A549 (cell line): ENCODE results near the gene GPI. TPM values are rescaled to one million over a fixed set of nuclear protein-coding genes. Genes with fewer than 3 reads are reported as not detected.
A peak's percentile ranks its signal among the peaks of the same experiment; 100 is the strongest.

Experiments
- ATAC-seq, 2 experiments: fragments of 200-7000 bp in 1 of 2; fragments of >200 bp in 1 of 2; cut with Nextera tagmentation in 1 of 2; cut with Tn5 transposase in 1 of 2; 3 replicates each; pipeline versions ENCODE4 v1.8.0 to v1.9.1; 2018 to 2020; ENCODE audit warnings: mild to moderate bottlenecking in 1 of 2, moderate library complexity in 1 of 2
- CTCF ChIA-PET: fragments of 300-600 bp; sonication (Branson Sonifier 250); formaldehyde crosslinking; extraction: SDS; loops from one replicate; lab custom pipeline; 2021; ENCODE audit warnings: antibody characterized with exemption, inconsistent platforms; lab: Yijun Ruan, JAX
- POLR2A ChIA-PET: fragments of 350-600 bp; formaldehyde crosslinking; extraction: SDS; loops from one replicate; lab custom pipeline; 2021; ENCODE audit warnings: antibody characterized with exemption, inconsistent platforms; lab: Yijun Ruan, JAX
- DNase-seq, 2 experiments: peaks; one replicate each; pipeline versions ENCODE4 v3.0.0 to v3.0.0-alpha.2; 2011 to 2016; ENCODE audit warnings: low read depth in 1 of 2, low spot score in 1 of 2
- FAIRE-seq: peaks from 2 replicates; lab custom pipeline; 2011; peaks lifted over from hg19 to GRCh38; lab: Jason Lieb, UNC
- H3K27ac ChIP-seq, 2 experiments: fragments of >200 bp; sonication (Bioruptor Twin); formaldehyde crosslinking; 3 replicates each; pipeline ENCODE4 v1.5.1; 2016 to 2017
- H3K4me1 ChIP-seq: fragments of >200 bp; sonication (Bioruptor Twin); formaldehyde crosslinking; 3 replicates; pipeline ENCODE4 v1.6.1; 2016
- H3K4me2 ChIP-seq: fragments of >200 bp; sonication (Bioruptor Twin); formaldehyde crosslinking; 3 replicates; pipeline ENCODE4 v1.6.1; 2016
- H3K4me3 ChIP-seq: fragments of >200 bp; sonication (Bioruptor Twin); formaldehyde crosslinking; 3 replicates; pipeline ENCODE4 v1.5.1; 2016
- H3K9me3 ChIP-seq: fragments of >200 bp; sonication (Bioruptor Twin); formaldehyde crosslinking; 3 replicates; pipeline ENCODE4 v1.6.1; 2016
- ATOH8 ChIP-seq: fragments of 250-450 bp; sonication (Bioruptor Pico); IDR thresholded peaks from 2 replicates; pipeline ENCODE4 v1.5.0; 2020; ENCODE audit warnings: low read depth, mild to moderate bottlenecking, moderate library complexity
- CBX2 ChIP-seq: fragments of 200-600 bp; sonication (generic); IDR thresholded peaks from 2 replicates; pipeline ENCODE4 v1.6.1; 2016; ENCODE audit warnings: low read depth, mild to moderate bottlenecking, borderline replicate concordance
- CBX8 ChIP-seq: fragments of 200-600 bp; sonication (generic); IDR thresholded peaks from 2 replicates; pipeline ENCODE4 v1.6.1; 2016
- CTCF ChIP-seq: fragments of >200 bp; sonication (Bioruptor Twin); formaldehyde crosslinking; IDR thresholded peaks from 3 replicates; pipeline ENCODE4 v1.5.1; 2016
- E2F6 ChIP-seq: IDR thresholded peaks from 2 replicates; pipeline ENCODE4 v1.6.1; 2012; ENCODE audit warnings: low read depth, borderline replicate concordance
- EHF ChIP-seq: fragments of 250-450 bp; sonication (Bioruptor Pico); IDR thresholded peaks from 2 replicates; pipeline ENCODE4 v1.5.0; 2020; ENCODE audit warnings: mild to moderate bottlenecking
- EHMT2 ChIP-seq: fragments of 200-600 bp; sonication (generic); IDR thresholded peaks from 2 replicates; pipeline ENCODE4 v1.6.1; 2016; ENCODE audit warnings: antibody characterized with exemption, low read depth, mild to moderate bottlenecking, moderate library complexity
- ELK1 ChIP-seq: fragments of 150-350 bp; IDR thresholded peaks from 2 replicates; pipeline ENCODE4 v1.6.1; 2014; ENCODE audit warnings: low read depth, mild to moderate bottlenecking, low read length
- EP300 ChIP-seq, 2 experiments: fragments of >200 bp; sonication (Bioruptor Twin); formaldehyde crosslinking; IDR thresholded peaks; 2 replicates in 1 of 2; 3 replicates in 1 of 2; pipeline ENCODE4 v1.6.1; 2016 to 2017
- ESRRA ChIP-seq: fragments of 150-350 bp; IDR thresholded peaks from 2 replicates; pipeline ENCODE4 v1.6.1; 2014; ENCODE audit warnings: mild to moderate bottlenecking, low read length, borderline replicate concordance
- FOSB ChIP-seq: fragments of 250-450 bp; sonication (Bioruptor Pico); IDR thresholded peaks from 2 replicates; pipeline ENCODE4 v1.5.0; 2020; ENCODE audit warnings: mild to moderate bottlenecking, moderate library complexity
- GATA3 ChIP-seq: IDR thresholded peaks from 2 replicates; pipeline ENCODE4 v1.6.1; 2012; ENCODE audit warnings: borderline replicate concordance
- HEYL ChIP-seq: fragments of 250-450 bp; sonication (Bioruptor Pico); IDR thresholded peaks from 2 replicates; pipeline ENCODE4 v1.8.0; 2021; ENCODE audit warnings: mild to moderate bottlenecking, moderate library complexity
- HMGXB4 ChIP-seq: fragments of 250-450 bp; sonication (Bioruptor Pico); IDR thresholded peaks from 2 replicates; pipeline ENCODE4 v1.5.0; 2021; ENCODE audit warnings: mild to moderate bottlenecking, moderate library complexity, borderline replicate concordance
- HOXB5 ChIP-seq: fragments of 250-450 bp; sonication (Bioruptor Pico); IDR thresholded peaks from 2 replicates; pipeline ENCODE4 v1.5.0; 2020; ENCODE audit warnings: mild to moderate bottlenecking, moderate library complexity
- JUNB ChIP-seq: fragments of >200 bp; sonication (Bioruptor Twin); formaldehyde crosslinking; IDR thresholded peaks from 2 replicates; pipeline ENCODE4 v1.6.1; 2016
- KDM5A ChIP-seq: fragments of 200-600 bp; sonication (generic); IDR thresholded peaks from 2 replicates; pipeline ENCODE4 v1.6.1; 2016; ENCODE audit warnings: antibody characterized with exemption, mild to moderate bottlenecking
- MAZ ChIP-seq: fragments of 150-350 bp; IDR thresholded peaks from 2 replicates; pipeline ENCODE4 v1.6.1; 2014; ENCODE audit warnings: antibody characterized with exemption, low read depth, low read length, borderline replicate concordance
- MYC ChIP-seq: IDR thresholded peaks from 2 replicates; pipeline ENCODE4 v1.6.1; 2012; ENCODE audit warnings: mild to moderate bottlenecking, inconsistent platforms, low read length, improper control_type of control experiment, borderline replicate concordance
- PHF8 ChIP-seq: fragments of 200-600 bp; sonication (generic); IDR thresholded peaks from 2 replicates; pipeline ENCODE4 v1.6.1; 2016; ENCODE audit warnings: low read depth, mild to moderate bottlenecking, antibody characterized with exemption, moderate library complexity, borderline replicate concordance
- POLR2A ChIP-seq: IDR thresholded peaks from 2 replicates; pipeline ENCODE4 v1.6.1; 2012; ENCODE audit warnings: mild to moderate bottlenecking, low read length
- RAD21 ChIP-seq, 2 experiments: fragments of >200 bp in 1 of 2; sonication (Bioruptor Twin) in 1 of 2; formaldehyde crosslinking in 1 of 2; IDR thresholded peaks in 1 of 2; conservative IDR thresholded peaks in 1 of 2; 2 replicates in 1 of 2; 3 replicates in 1 of 2; pipeline ENCODE4 v1.6.1; 2012 to 2018; ENCODE audit warnings: inconsistent platforms in 1 of 2
- RARB ChIP-seq: fragments of 250-450 bp; sonication (Bioruptor Pico); IDR thresholded peaks from 2 replicates; pipeline ENCODE4 v1.8.0; 2021; ENCODE audit warnings: mild to moderate bottlenecking, moderate library complexity
- SMC3 ChIP-seq: fragments of >200 bp; sonication (Bioruptor Twin); formaldehyde crosslinking; IDR thresholded peaks from 3 replicates; pipeline ENCODE4 v1.6.1; 2018; ENCODE audit warnings: inconsistent platforms
- SREBF2 ChIP-seq: fragments of 450-650 bp; IDR thresholded peaks from 2 replicates; pipeline ENCODE4 v1.6.1; 2014; ENCODE audit warnings: mild to moderate bottlenecking, moderate library complexity
- USF2 ChIP-seq: fragments of 450-650 bp; IDR thresholded peaks from 2 replicates; pipeline ENCODE4 v1.6.1; 2014; ENCODE audit warnings: antibody characterized with exemption
- ZC3H11A ChIP-seq: fragments of 450-650 bp; IDR thresholded peaks from 2 replicates; pipeline ENCODE4 v1.6.1; 2014; ENCODE audit warnings: antibody characterized with exemption, mild to moderate bottlenecking
- ZSCAN20 ChIP-seq: fragments of 250-450 bp; sonication (Bioruptor Pico); IDR thresholded peaks from 2 replicates; pipeline ENCODE4 v1.8.0; 2022; ENCODE audit warnings: mild to moderate bottlenecking, moderate library complexity
- WGBS: methylation state at CpG from one replicate; pipeline ENCODE4 v1.1.6; 2017; ENCODE audit errors: missing lambda C conversion rate; 5-methylcytosine and 5-hydroxymethylcytosine counted together
- polyA plus RNA-seq, 4 experiments: library from polyadenylated mRNA; depleted of rRNA in 3 of 4; stranded (reverse); fragments of >200 nt; fragmentation: RNase III in 1 of 4; extraction: RNeasy Plus Mini Kit Qiagen cat#74134 plus additional on column Dnase treatment in 1 of 4; gene quantifications; 2 replicates in 3 of 4; 3 replicates in 1 of 4; pipeline ENCODE4 v1.2.3, GENCODE V29; 2011 to 2017

GPI gene
- polyA plus RNA-seq, 2 of the 4 experiments (the other 2 are of a cell fraction) = 548 to 565 TPM

- no peak overlapping the region for H3K4me3 ChIP-seq
- peak in 1 of 2 experiments; percentile 3; a peak in 2 of 6 replicates for ATAC-seq
- no peak for FAIRE-seq
- DNase-seq = no peak
- no peak for TF ChIP-seq MAZ
- TF ChIP-seq RARB (CRISPR knock-in tag) = no peak
- no peak for TF ChIP-seq KDM5A
- TF ChIP-seq CTCF = no peak
- TF ChIP-seq HOXB5 (CRISPR knock-in tag) = no peak
- no peak for TF ChIP-seq CBX2
- no peak for TF ChIP-seq POLR2A
- no peak for TF ChIP-seq PHF8
- no peak for TF ChIP-seq ZC3H11A
- no peak for TF ChIP-seq MYC
- TF ChIP-seq RAD21 (conservative IDR thresholded peaks at IDR 0.05 in 1 of 2, IDR thresholded peaks at IDR 0.05 in 1 of 2) = no peak
- no peak for TF ChIP-seq EHMT2
- WGBS = 92% methylated on average over 11 of the region's 11 CpGs
- ChIA-PET POLR2A (no interaction called here), CTCF (interaction anchor here (2.0 kb wide), 1 partner anchor 37 kb away, joined by 5 read pairs; no protein-coding TSS in a partner anchor)
- no peaks in the 10 kb centered on the region for H3K9me3 ChIP-seq
- H3K27ac ChIP-seq = no peak overlapping the region
- H3K4me1 ChIP-seq = no peaks in the 10 kb centered on the region
- H3K4me2 ChIP-seq = no peak overlapping the region
Measured at GRCh38 chr19:34393031-34393430, 28.0 kb downstream of the GPI start.

GRCh38 chr19:34393629-34394028 lies 28.6 kb downstream of the GPI start:
- no peak overlapping the region for H3K4me2 ChIP-seq
- H3K4me1 ChIP-seq = no peaks in the 10 kb centered on the region
- FAIRE-seq (no peak), ATAC-seq (no peak), DNase-seq (no peak)
- no peak overlapping the region for H3K27ac ChIP-seq
- TF ChIP-seq USF2 (no peak), EHF (no peak), RARB (CRISPR knock-in tag) (no peak), SREBF2 (no peak), MYC (no peak), SMC3 (no peak), ESRRA (no peak), CBX8 (no peak), FOSB (CRISPR knock-in tag) (no peak), ZSCAN20 (CRISPR knock-in tag) (no peak)
- CTCF ChIA-PET = interaction anchor here (0.6 to 2.0 kb wide), 4 partner anchors 9 to 72 kb away, joined by 3 to 5 read pairs (median 4); no protein-coding TSS in a partner anchor
- 93% methylated on average over 14 of the region's 14 CpGs for WGBS
- H3K9me3 ChIP-seq = no peaks in the 10 kb centered on the region
- no peak overlapping the region for H3K4me3 ChIP-seq
- POLR2A ChIA-PET = no interaction called here

- ATAC-seq = no peak
- H3K9me3 ChIP-seq = no peaks in the 10 kb centered on the region
- H3K4me2 ChIP-seq = no peak overlapping the region
- CTCF ChIA-PET = interaction anchor here (0.6 to 4.2 kb wide), 7 partner anchors 10 to 620 kb away, joined by 3 to 17 read pairs (median 3); no protein-coding TSS in a partner anchor
- peak; percentile 56 for FAIRE-seq
- no peak overlapping the region for H3K27ac ChIP-seq
- POLR2A ChIA-PET = interaction anchor here (0.6 kb wide), 1 partner anchor 30 kb away, joined by 3 read pairs; no protein-coding TSS in a partner anchor
- WGBS = 96% methylated on average over 1 of the region's 1 CpG
- no peak overlapping the region for H3K4me3 ChIP-seq
- peaks cover 6% of the 10 kb centered on the region; the same call in 2 of the 3 replicates for H3K4me1 ChIP-seq
- DNase-seq = no peak
- no peak for TF ChIP-seq GATA3
- no peak for TF ChIP-seq HMGXB4 (CRISPR knock-in tag)
- TF ChIP-seq ELK1 = no peak
- TF ChIP-seq E2F6 = no peak
- TF ChIP-seq SREBF2 = no peak
- TF ChIP-seq HEYL (CRISPR knock-in tag) = no peak
- no peak for TF ChIP-seq CBX2
- TF ChIP-seq EP300 (IDR thresholded peaks at IDR 0.05) = no peak
- no peak for TF ChIP-seq JUNB
- TF ChIP-seq ATOH8 (CRISPR knock-in tag) = no peak
- no peak for TF ChIP-seq PHF8
Measured at GRCh38 chr19:34397853-34398252, 32.9 kb downstream of the GPI start.
